ENCODE data around the gene KRTAP4-3. TPM values are rescaled to one million over a fixed set of nuclear protein-coding genes. Genes with fewer than 3 reads are reported as not detected.
"Not testable (repeated sequence)": the region's sequence is repeated elsewhere in the genome, so short reads cannot be mapped to it uniquely, and the experiment has no call there.

Gene KRTAP4-3
- total and polyA plus RNA-seq, 2 experiments from 2014 or later = not detected

DNA sequence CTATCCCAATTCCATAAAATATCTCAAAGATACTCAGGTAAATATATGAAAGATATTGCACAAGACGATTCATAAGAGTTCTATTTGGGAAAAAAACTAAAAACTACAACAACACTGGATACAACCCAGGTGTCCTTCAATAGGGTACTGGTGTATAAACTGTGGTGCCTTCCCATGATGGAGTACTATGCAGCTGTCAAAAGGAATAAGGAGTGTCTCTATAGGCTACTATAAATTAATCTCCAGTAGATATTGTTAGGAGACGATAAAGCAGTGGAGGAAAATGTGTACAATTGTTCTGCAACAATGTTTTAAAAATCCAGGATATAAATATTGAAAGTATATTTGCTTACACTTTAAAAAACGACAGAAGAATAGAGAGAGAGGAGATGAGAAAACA lies 41.6 kb downstream of the KRTAP4-3 start:
- Histone ChIP-seq H3K27me3 (no peaks in the 10 kb centered on the region), H3K4me3 (no peak overlapping the region), H3K4me1 (ENCODE audit: low read depth) (no peaks in the 10 kb centered on the region), H3K36me3 (no peaks in the 10 kb centered on the region), H3K27ac (no peak overlapping the region), H3K9me3 (ENCODE audit: low read depth) (no peaks in the 10 kb centered on the region)
- no peak for DNase-seq (ENCODE audit: low read depth in 1 of 2, low spot score in 1 of 2)
- TF ChIP-seq, protein P1, sequence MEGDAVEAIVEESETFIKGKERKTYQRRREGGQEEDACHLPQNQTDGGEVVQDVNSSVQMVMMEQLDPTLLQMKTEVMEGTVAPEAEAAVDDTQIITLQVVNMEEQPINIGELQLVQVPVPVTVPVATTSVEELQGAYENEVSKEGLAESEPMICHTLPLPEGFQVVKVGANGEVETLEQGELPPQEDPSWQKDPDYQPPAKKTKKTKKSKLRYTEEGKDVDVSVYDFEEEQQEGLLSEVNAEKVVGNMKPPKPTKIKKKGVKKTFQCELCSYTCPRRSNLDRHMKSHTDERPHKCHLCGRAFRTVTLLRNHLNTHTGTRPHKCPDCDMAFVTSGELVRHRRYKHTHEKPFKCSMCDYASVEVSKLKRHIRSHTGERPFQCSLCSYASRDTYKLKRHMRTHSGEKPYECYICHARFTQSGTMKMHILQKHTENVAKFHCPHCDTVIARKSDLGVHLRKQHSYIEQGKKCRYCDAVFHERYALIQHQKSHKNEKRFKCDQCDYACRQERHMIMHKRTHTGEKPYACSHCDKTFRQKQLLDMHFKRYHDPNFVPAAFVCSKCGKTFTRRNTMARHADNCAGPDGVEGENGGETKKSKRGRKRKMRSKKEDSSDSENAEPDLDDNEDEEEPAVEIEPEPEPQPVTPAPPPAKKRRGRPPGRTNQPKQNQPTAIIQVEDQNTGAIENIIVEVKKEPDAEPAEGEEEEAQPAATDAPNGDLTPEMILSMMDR (IDR thresholded peaks at IDR 0.05; ENCODE audit: low read depth, low read length) = no peak

DNA sequence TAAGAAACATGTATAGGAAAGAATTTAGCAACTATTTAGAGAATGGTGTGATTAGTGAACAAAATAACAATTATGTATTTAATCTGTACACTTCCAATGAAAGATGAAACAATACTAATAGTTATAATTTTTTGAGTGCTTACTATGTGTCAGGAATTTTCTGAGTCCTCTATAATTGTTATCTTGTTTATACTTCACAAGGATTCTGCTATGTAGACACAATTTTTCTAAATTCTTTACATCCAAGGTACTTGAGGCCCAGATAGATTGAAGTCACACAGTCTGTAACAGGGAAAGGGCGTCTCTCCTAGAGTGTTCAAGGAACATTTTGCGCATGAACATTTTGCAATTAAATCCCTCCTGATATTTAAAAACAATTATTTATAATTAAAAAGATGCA lies 43.0 kb downstream of the KRTAP4-3 start:
- TF ChIP-seq, protein P1 (IDR thresholded peaks at IDR 0.05; ENCODE audit: low read depth, low read length) = no peak
- Histone ChIP-seq H3K27ac (no peak overlapping the region), H3K4me3 (no peak overlapping the region), H3K27me3 (no peaks in the 10 kb centered on the region), H3K9me3 (ENCODE audit: low read depth) (no peaks in the 10 kb centered on the region), H3K4me1 (ENCODE audit: low read depth) (no peaks in the 10 kb centered on the region), H3K36me3 (no peaks in the 10 kb centered on the region)
- no peak for DNase-seq (ENCODE audit: low read depth in 1 of 2, low spot score in 1 of 2)

DNA sequence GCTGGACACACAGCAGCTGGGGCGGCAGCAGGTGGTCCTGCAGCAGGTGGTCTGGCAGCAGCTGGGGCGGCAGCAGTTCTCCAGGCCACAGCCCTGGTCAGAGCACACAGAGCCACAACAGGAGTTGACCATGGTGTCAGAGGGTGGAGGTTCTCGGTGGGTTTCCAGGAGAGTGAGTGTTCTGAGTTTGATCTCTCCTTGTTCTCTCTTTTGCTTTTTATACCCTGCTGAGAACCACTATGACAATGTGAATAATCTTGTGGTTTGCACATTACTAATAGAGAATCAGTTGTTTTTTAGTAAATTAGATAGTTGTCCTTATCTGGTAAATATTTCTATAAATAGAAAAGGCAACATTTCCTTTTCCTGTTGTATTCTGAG lies 44.0 kb downstream of the KRTAP4-3 start, which contains the start of gene KRTAP4-12:
Gene KRTAP4-12 (minus strand): TSS at position 192 of the 381 bp plus-strand sequence. CDS start 60 bp downstream, at position 132.
- H3K9me3 ChIP-seq (ENCODE audit: low read depth); H3K27ac ChIP-seq; H3K36me3 ChIP-seq; H3K4me3 ChIP-seq; H3K4me1 ChIP-seq (ENCODE audit: low read depth); H3K27me3 ChIP-seq; DNase-seq (ENCODE audit: low read depth in 1 of 2, low spot score in 1 of 2): not testable (repeated sequence)

DNA sequence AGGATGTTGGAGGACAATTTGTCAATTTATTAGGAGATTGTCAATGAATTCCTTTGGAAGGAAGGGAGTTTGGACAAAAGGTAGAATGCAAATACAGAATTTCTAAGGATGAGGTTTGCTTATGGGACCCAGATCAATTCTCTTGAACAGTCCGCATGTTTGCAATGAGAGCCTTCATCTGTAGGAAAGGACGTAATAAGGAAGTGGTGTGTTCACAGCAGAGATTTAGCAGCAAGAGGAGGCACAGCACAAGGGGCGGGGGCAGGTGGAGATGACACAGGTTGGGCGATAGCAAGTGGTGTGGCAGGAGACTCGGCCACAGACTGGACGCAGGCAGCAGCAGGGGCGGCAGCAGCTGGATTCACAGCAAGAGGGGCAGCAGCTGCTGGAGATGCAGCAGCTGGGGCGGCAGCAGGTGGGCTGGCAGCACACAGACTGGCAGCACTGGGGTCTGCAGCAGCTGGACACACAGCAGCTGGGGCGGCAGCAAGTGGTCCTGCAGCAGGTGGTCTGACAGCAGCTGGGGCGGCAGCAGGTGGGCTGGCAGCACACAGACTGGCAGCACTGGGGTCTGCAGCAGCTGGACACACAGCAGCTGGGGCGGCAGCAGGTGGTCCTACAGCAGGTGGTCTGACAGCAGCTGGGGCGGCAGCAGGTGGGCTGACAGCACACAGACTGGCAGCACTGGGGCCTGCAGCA lies 44.6 kb downstream of the KRTAP4-3 start:
- not testable (repeated sequence) for H3K27ac ChIP-seq; H3K4me1 ChIP-seq (ENCODE audit: low read depth); H3K27me3 ChIP-seq; H3K4me3 ChIP-seq; DNase-seq (ENCODE audit: low read depth in 1 of 2, low spot score in 1 of 2); H3K36me3 ChIP-seq; H3K9me3 ChIP-seq (ENCODE audit: low read depth)

DNA sequence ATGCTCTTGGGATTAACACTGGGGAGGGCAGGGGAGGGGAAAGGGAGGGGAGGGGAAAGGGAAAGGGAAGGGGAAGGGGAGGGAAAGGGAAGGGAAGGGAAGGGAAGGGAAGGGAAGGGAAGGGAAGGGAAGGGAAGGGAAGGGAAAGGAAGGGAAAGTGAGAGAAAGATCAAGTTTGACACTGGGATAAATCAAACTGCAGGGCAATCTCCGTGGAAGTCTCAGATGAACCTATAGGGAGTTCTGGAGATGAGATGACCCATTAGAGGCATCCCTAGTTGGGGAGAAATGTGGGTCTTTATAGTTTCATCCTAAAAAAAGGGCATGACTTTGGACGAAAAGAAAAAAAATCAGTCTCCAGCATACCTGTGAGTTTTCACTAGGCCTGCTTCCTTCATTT lies 46.3 kb downstream of the KRTAP4-3 start:
- Histone ChIP-seq H3K9me3 (ENCODE audit: low read depth) (no peaks in the 10 kb centered on the region), H3K27ac (no peak overlapping the region), H3K4me1 (ENCODE audit: low read depth) (no peaks in the 10 kb centered on the region), H3K4me3 (no peak overlapping the region), H3K27me3 (no peaks in the 10 kb centered on the region), H3K36me3 (no peaks in the 10 kb centered on the region)
- TF ChIP-seq, protein P1 (IDR thresholded peaks at IDR 0.05; ENCODE audit: low read depth, low read length) = no peak
- DNase-seq (ENCODE audit: low read depth in 1 of 2, low spot score in 1 of 2) = no peak

DNA sequence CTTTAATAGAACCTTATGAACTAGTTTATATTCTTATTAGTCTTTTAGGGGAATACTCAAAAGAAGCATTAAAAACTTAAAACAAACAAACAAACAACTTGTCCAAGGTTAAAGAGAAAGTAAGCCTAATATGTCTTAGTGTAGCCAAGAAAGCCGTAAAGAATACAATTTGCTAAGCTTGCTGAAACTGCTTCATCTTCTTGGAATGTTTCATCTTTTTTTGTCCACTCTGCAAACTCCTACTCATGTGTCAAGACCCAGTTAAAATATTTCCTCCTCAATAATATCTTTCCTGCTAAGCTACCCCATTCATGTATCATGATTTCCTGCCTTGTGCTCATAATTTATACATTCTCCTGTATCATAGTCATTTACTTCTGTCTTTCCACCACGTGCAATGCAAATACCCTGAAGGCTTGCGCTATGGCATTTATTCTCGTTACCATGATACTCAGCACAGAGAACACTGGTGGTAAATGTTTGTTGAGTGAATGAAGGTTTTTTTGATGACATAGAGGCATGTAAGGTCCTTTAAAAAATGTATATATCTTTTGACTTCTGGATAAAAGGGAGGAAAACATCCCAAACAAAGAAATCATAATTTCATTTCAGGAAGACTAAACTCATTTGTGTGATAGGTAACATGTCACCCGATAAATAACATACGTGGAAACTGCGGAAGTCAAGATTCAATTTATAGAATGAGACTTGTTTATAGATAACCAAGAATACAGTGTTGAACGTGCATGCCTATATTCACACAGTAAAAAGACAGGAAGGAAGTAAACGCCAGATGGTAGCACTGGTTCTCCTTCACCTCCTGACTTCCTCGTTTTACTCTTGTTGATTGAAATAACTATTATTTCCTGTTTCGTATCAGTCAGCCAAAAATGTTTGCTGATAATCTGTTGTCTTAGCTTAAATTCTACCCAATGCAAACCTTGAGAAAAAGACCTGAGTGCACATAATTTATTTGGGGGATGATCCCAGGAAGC lies 48.0 kb downstream of the KRTAP4-3 start:
- H3K36me3 ChIP-seq; H3K9me3 ChIP-seq (ENCODE audit: low read depth); DNase-seq (ENCODE audit: low read depth in 1 of 2, low spot score in 1 of 2); H3K27me3 ChIP-seq; H3K4me1 ChIP-seq (ENCODE audit: low read depth); H3K27ac ChIP-seq; H3K4me3 ChIP-seq: not testable (repeated sequence)

DNA sequence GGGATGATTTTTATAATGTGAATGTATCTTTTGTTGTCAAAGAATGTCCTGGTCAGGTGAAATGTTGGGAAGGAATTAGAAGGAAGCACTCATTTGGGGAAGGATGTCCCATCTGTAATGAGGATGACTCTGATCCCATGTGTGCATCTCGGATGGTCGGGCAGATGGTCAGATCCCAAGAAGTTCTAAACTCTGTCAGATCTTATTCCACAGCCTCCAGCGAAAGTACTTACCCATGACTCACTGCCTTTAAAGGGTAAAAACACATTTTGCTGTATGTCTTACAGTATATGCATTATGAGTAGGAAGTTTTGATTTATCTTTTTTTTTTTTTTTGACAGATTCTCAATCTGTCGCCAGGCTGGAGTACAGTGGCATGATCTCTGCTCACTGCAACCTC lies 49.3 kb downstream of the KRTAP4-3 start:
- no peak for DNase-seq (ENCODE audit: low read depth in 1 of 2, low spot score in 1 of 2)

DNA sequence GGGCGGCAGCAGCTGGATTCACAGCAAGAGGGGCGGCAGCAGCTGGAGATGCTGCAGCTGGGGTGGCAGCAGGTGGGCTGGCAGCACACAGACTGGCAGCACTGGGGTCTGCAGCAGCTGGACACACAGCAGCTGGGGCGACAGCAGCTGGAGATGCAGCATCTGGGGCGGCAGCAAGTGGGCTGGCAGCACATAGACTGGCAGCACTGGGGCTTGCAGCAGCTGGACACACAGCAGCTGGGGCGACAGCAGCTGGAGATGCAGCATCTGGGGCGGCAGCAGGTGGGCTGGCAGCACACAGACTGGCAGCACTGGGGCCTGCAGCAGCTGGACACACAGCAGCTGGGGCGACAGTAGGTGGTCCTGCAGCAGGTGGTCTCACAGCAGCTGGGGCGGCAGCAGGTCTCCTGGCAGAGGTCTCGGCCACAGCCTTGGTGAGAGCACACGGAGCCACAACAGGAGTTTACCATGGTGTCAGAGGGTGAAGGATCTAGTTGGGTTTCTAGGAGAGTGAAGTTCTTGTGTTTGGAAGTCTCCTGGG lies 50.1 kb downstream of the KRTAP4-3 start, which contains the start of gene KRTAP4-11:
Gene KRTAP4-11 (minus strand): TSS at position 528 of the 541 bp plus-strand sequence. CDS start 58 bp downstream, at position 470.
- H3K9me3 ChIP-seq (ENCODE audit: low read depth); H3K4me1 ChIP-seq (ENCODE audit: low read depth); H3K4me3 ChIP-seq; H3K27ac ChIP-seq; H3K27me3 ChIP-seq; DNase-seq (ENCODE audit: low read depth in 1 of 2, low spot score in 1 of 2); H3K36me3 ChIP-seq: not testable (repeated sequence)

More for the DNA sequence above, 49.3 kb downstream of the KRTAP4-3 start:
- Histone ChIP-seq H3K4me3 (no peak overlapping the region), H3K36me3 (no peaks in the 10 kb centered on the region), H3K9me3 (ENCODE audit: low read depth) (no peaks in the 10 kb centered on the region), H3K27me3 (no peaks in the 10 kb centered on the region), H3K4me1 (ENCODE audit: low read depth) (no peaks in the 10 kb centered on the region), H3K27ac (no peak overlapping the region)
- TF ChIP-seq, protein P1 (IDR thresholded peaks at IDR 0.05; ENCODE audit: low read depth, low read length) = no peak

All from cardiac muscle cell (in vitro differentiated cells and primary cell).